Endothelial cell of umbilical vein (primary cell): ENCODE data around the gene LRRTM3. TPM values are rescaled to one million over a fixed set of nuclear protein-coding genes. Genes with fewer than 3 reads are reported as not detected.

Experiments used
- BruUV-seq: library from RNA; stranded (reverse); fragments of 400-500 nt; replicated peaks from 2 replicates; lab custom pipeline; 2021; lab: Mats Ljungman, UMichigan
- CTCF ChIA-PET: fragments of 300-600, 350-600 bp; sonication (Branson Sonifier 250); formaldehyde crosslinking; loops from one replicate; lab custom pipeline; 2021; ENCODE audit warnings: antibody characterized with exemption, inconsistent platforms; lab: Charles Lee
- POLR2A ChIA-PET: fragments of 300-600, 350-600 bp; sonication (Branson Sonifier 250); formaldehyde crosslinking; loops from one replicate; lab custom pipeline; 2021; ENCODE audit warnings: antibody characterized with exemption, inconsistent platforms; lab: Charles Lee
- DNase-seq: peaks from one replicate; pipeline ENCODE4 v3.0.0-alpha.2; 2011; ENCODE audit warnings: low read depth, low spot score
- FAIRE-seq: peaks from 2 replicates; lab custom pipeline; 2011; peaks lifted over from hg19 to GRCh38; lab: Jason Lieb, UNC
- H2AFZ ChIP-seq: 2 replicates; pipeline ENCODE4 v1.6.0; 2012; ENCODE audit warnings: low read depth, low read length, control low read depth, inconsistent platforms
- H3K27ac ChIP-seq: 2 replicates; pipeline ENCODE4 v1.5.1; 2011; ENCODE audit warnings: low read depth, mild to moderate bottlenecking, control low read depth, low read length, moderate library complexity; ENCODE audit not compliant: insufficient read depth
- H3K27me3 ChIP-seq, 2 experiments: 2 replicates each; pipeline versions ENCODE4 v1.6.0 to v1.6.1; 2011; ENCODE audit warnings: low read length in 2 of 2, mixed read lengths in 1 of 2; ENCODE audit not compliant: control insufficient read depth in 2 of 2, insufficient read depth in 2 of 2
- H3K36me3 ChIP-seq, 2 experiments: 2 replicates in 1 of 2; 3 replicates in 1 of 2; pipeline ENCODE4 v1.5.1; 2011; ENCODE audit warnings: low read length in 2 of 2, mild to moderate bottlenecking in 1 of 2, moderate library complexity in 1 of 2; ENCODE audit not compliant: control insufficient read depth in 2 of 2, insufficient read depth in 2 of 2; ENCODE audit errors: extremely low read depth in 1 of 2
- H3K4me1 ChIP-seq: 3 replicates; pipeline ENCODE4 v1.5.1; 2011; ENCODE audit warnings: mild to moderate bottlenecking, low read length; ENCODE audit not compliant: control insufficient read depth, insufficient read depth; ENCODE audit errors: extremely low read depth
- H3K4me2 ChIP-seq: 2 replicates; pipeline ENCODE4 v1.6.1; 2011; ENCODE audit warnings: low read length, control low read depth, mixed read lengths; ENCODE audit not compliant: insufficient read depth
- H3K4me3 ChIP-seq, 3 experiments: fragments of 200-600 bp in 1 of 3; sonication (generic), shearing (Covaris generic) in 1 of 3; replicated peaks in 1 of 3; 2 replicates each; pipeline ENCODE4 v1.5.1; 2011 to 2016; ENCODE audit warnings: control low read depth in 3 of 3, low read length in 3 of 3, mild to moderate bottlenecking in 2 of 3, inconsistent platforms in 1 of 3, low read depth in 1 of 3, moderate library complexity in 1 of 3; ENCODE audit not compliant: insufficient read depth in 1 of 3
- H3K79me2 ChIP-seq: 2 replicates; pipeline ENCODE4 v1.6.0; 2012; ENCODE audit warnings: low read length, inconsistent platforms; ENCODE audit not compliant: control insufficient read depth, insufficient read depth
- H3K9ac ChIP-seq: replicated peaks from 2 replicates; pipeline ENCODE3; 2011; ENCODE audit warnings: low read length, control low read depth; ENCODE audit not compliant: insufficient read depth; ENCODE audit errors: extremely low read depth
- H3K9me1 ChIP-seq: replicated peaks from 3 replicates; pipeline ENCODE4 v1.6.0; 2011; ENCODE audit warnings: mild to moderate bottlenecking, low read length; ENCODE audit not compliant: control insufficient read depth, insufficient read depth; ENCODE audit errors: extremely low read depth
- H3K9me3 ChIP-seq: replicated peaks from 2 replicates; pipeline ENCODE4 v1.5.1; 2012; ENCODE audit warnings: low read length, inconsistent platforms; ENCODE audit not compliant: control insufficient read depth, insufficient read depth
- H4K20me1 ChIP-seq: replicated peaks from 2 replicates; pipeline ENCODE3; 2011; ENCODE audit warnings: mild to moderate bottlenecking, low read length; ENCODE audit not compliant: control insufficient read depth, insufficient read depth; ENCODE audit errors: extremely low read depth
- EZH2 ChIP-seq: IDR thresholded peaks from 2 replicates; pipeline ENCODE4 v1.6.1; 2012; ENCODE audit warnings: borderline replicate concordance, low read depth, mild to moderate bottlenecking, moderate library complexity, low read length, inconsistent platforms; ENCODE audit not compliant: severe bottlenecking
- FOS ChIP-seq: IDR thresholded peaks from 2 replicates; pipeline ENCODE4 v1.6.1; 2011; ENCODE audit warnings: mild to moderate bottlenecking, low read length, moderate library complexity, borderline replicate concordance; ENCODE audit not compliant: insufficient read depth
- GATA2 ChIP-seq: IDR thresholded peaks from 2 replicates; pipeline ENCODE4 v1.7.0; 2011; ENCODE audit warnings: low read depth, mild to moderate bottlenecking, moderate library complexity, mixed read lengths, low read length; ENCODE audit not compliant: insufficient read length, insufficient read depth
- JUN ChIP-seq: IDR thresholded peaks from 2 replicates; pipeline ENCODE4 v1.6.1; 2011; ENCODE audit warnings: borderline replicate concordance, low read depth; ENCODE audit not compliant: insufficient read length, insufficient read depth
- MYC ChIP-seq: IDR thresholded peaks from one replicate; pipeline ENCODE4 v1.6.1; 2011; ENCODE audit warnings: mild to moderate bottlenecking, low read depth, low read length
- POLR2A ChIP-seq: IDR thresholded peaks from 2 replicates; pipeline ENCODE4 v1.6.1; 2012; ENCODE audit warnings: low read depth, mild to moderate bottlenecking, control low read depth, low read length
- POLR2AphosphoS5 ChIP-seq: IDR thresholded peaks from 2 replicates; pipeline ENCODE4 v1.6.1; 2012; ENCODE audit warnings: low read depth, mild to moderate bottlenecking, control low read depth, low read length, moderate library complexity; ENCODE audit not compliant: insufficient read depth
- dilution Hi-C: fragments of 300-500 bp; cut with MboI; formaldehyde crosslinking; loops from one replicate; pipeline ENCODE4 v1.15.0; 2019; ENCODE audit warnings: low sequenced_read_pairs; ENCODE audit not compliant: extremely low pct_ligation_motif_present
- intact Hi-C: fragments of 100-400 bp; cut with micrococcal nuclease; formaldehyde crosslinking; loops from one replicate; pipeline ENCODE4 v1.10.0; 2022
- polyA plus RNA-seq, 4 experiments: library from polyadenylated mRNA; depleted of rRNA in 3 of 4; stranded (reverse) in 3 of 4; unstranded in 1 of 4; fragments of >200 nt; gene quantifications; 2 replicates each; pipeline versions ENCODE4 v1.2.1 to v1.2.3, GENCODE V29; 2011 to 2012; ENCODE audit warnings: missing spikeins in 1 of 4
- total RNA-seq: library from RNA; stranded (reverse); gene quantifications from 2 replicates; pipeline ENCODE4 v1.2.3, GENCODE V29; 2021
- TF ChIP-seq, protein P1 (sequence below): IDR thresholded peaks from 2 replicates; pipeline ENCODE4 v1.6.1; 2011; ENCODE audit not compliant: insufficient read depth, insufficient read length
- TF ChIP-seq, protein P2 (sequence below), 2 donors: IDR thresholded peaks; 1 replicate in 1 of 2; 2 replicates in 1 of 2; pipeline ENCODE4 v1.5.1; 2011; ENCODE audit warnings: low read length in 2 of 2, mild to moderate bottlenecking in 2 of 2, moderate library complexity in 2 of 2, control low read depth in 1 of 2, inconsistent platforms in 1 of 2, low read depth in 1 of 2; ENCODE audit not compliant: insufficient read depth in 1 of 2; ENCODE audit errors: extremely low read depth in 1 of 2

Gene LRRTM3
- total and polyA plus RNA-seq, 2 donors (not counting 3 experiments of a cell fraction or from before 2014, with no cell fraction given), result not detected

DNA sequence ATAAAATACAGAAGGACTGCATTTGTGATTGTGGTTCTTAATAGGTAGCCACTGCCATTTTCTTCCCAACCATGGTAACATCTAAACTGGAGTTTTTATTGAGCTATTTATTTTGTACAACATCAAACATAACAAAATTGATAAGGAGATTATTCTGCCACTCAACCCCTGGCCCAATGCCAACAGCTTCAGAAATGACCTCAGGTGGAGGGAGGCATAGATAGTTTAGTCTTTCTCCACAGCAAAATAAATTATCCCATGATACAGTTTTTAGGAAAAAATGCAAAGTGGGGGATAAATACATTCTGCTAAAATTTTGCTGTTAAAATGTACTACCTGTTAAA lies 57.6 kb downstream of the LRRTM3 start:
- no peaks in the 10 kb centered on the region for H3K36me3 ChIP-seq
- H3K4me3 ChIP-seq, result no peak overlapping the region
- H3K4me2 ChIP-seq, result no peak overlapping the region
- H3K27me3 ChIP-seq, result no peaks in the 10 kb centered on the region
- no peaks in the 10 kb centered on the region for H3K9me1 ChIP-seq
- TF ChIP-seq POLR2A (no peak), MYC (no peak), EZH2 (no peak), POLR2AphosphoS5 (no peak), GATA2 (no peak), FOS (no peak), JUN (no peak)
- TF ChIP-seq, protein P1, sequence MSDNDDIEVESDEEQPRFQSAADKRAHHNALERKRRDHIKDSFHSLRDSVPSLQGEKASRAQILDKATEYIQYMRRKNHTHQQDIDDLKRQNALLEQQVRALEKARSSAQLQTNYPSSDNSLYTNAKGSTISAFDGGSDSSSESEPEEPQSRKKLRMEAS, result no peak
- TF ChIP-seq, protein P2, sequence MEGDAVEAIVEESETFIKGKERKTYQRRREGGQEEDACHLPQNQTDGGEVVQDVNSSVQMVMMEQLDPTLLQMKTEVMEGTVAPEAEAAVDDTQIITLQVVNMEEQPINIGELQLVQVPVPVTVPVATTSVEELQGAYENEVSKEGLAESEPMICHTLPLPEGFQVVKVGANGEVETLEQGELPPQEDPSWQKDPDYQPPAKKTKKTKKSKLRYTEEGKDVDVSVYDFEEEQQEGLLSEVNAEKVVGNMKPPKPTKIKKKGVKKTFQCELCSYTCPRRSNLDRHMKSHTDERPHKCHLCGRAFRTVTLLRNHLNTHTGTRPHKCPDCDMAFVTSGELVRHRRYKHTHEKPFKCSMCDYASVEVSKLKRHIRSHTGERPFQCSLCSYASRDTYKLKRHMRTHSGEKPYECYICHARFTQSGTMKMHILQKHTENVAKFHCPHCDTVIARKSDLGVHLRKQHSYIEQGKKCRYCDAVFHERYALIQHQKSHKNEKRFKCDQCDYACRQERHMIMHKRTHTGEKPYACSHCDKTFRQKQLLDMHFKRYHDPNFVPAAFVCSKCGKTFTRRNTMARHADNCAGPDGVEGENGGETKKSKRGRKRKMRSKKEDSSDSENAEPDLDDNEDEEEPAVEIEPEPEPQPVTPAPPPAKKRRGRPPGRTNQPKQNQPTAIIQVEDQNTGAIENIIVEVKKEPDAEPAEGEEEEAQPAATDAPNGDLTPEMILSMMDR (IDR thresholded peaks at IDR 0.05; ENCODE audit: extremely low read depth in 1 of 2, insufficient read depth in 1 of 2, low read depth in 1 of 2, low read length in 2 of 2), result no peak
- H3K79me2 ChIP-seq, result no peaks in the 10 kb centered on the region
- H4K20me1 ChIP-seq, result no peaks in the 10 kb centered on the region
- dilution Hi-C loops (no loop called here), intact Hi-C loops (no loop called here)
- H2AFZ ChIP-seq, result no peak overlapping the region
- no TSS peak for BruUV-seq
- H3K27ac ChIP-seq, result no peak overlapping the region
- CTCF ChIA-PET, result no interaction called here
- FAIRE-seq (no peak), DNase-seq (no peak)
- H3K4me1 ChIP-seq, result no peaks in the 10 kb centered on the region
- H3K9me3 ChIP-seq, result no peaks in the 10 kb centered on the region
- no peak overlapping the region for H3K9ac ChIP-seq
- POLR2A ChIA-PET, result no interaction called here
